GM19467 (cell line): ENCODE data around the gene INSR.
A peak's percentile ranks its signal among the peaks of the same experiment; 100 is the strongest.
"Not testable (repeated sequence)": the region's sequence is repeated elsewhere in the genome, so short reads cannot be mapped to it uniquely, and the experiment has no call there.

Source experiments
- ATAC-seq: cut with Tn5 transposase; IDR thresholded peaks from one replicate; pipeline ENCODE4 v1.9.1; 2021; ENCODE audit warnings: mild to moderate bottlenecking, moderate library complexity; ENCODE audit not compliant: unreplicated experiment

The INSR gene

GRCh38 chr19:7293762-7294557 is at the start of gene INSR:
Gene INSR (minus strand): TSS chr19:7294414. CDS start chr19:7293891, 523 bp downstream.
- peak; percentile 60 for ATAC-seq

- ATAC-seq, result no peak
Measured at GRCh38 chr19:7342143-7342542, 47.9 kb upstream of the INSR start.

DNA sequence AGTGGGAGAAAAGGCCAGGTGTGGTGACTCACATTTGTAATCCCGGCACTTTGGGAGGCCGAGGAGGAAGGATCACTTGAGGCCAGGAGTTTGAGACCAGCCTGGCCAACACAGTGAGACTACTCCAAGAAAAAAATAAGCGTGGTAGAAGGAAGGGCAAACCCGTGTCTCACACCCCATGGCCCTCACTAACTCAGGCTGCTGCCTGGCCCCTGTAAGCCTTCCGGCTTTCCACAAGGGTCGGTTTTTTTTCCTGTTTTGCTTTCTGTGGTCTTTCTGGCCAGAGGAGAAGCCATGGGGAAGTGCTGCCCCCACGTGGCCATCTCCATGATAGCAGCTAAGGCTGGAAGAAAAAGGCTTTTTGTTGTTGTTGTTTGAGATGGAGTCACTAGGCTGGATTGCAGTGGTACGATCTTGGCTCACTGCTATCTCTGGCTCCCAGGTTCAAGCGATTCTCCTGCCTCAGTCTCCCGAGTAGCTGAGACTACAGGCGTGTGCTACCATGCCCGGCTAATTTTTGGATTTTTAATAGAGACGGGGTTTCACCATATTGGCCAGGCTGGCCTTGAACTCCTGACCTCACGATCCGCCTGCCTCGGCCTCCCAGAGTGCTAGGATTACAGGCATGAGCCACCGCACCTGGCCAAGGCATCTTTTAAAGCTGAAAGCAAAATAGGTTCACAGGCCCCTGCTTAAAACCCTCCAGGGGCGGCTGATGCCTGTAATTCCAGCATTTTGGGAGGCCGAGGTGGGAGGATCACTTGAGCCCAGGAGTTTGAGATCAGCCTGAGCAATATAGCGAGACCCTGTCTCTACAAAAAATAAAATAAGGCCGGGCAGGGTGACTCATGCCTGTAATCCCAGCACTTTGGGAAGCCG is 47.0 kb upstream of the INSR start:
- no peak for ATAC-seq

DNA sequence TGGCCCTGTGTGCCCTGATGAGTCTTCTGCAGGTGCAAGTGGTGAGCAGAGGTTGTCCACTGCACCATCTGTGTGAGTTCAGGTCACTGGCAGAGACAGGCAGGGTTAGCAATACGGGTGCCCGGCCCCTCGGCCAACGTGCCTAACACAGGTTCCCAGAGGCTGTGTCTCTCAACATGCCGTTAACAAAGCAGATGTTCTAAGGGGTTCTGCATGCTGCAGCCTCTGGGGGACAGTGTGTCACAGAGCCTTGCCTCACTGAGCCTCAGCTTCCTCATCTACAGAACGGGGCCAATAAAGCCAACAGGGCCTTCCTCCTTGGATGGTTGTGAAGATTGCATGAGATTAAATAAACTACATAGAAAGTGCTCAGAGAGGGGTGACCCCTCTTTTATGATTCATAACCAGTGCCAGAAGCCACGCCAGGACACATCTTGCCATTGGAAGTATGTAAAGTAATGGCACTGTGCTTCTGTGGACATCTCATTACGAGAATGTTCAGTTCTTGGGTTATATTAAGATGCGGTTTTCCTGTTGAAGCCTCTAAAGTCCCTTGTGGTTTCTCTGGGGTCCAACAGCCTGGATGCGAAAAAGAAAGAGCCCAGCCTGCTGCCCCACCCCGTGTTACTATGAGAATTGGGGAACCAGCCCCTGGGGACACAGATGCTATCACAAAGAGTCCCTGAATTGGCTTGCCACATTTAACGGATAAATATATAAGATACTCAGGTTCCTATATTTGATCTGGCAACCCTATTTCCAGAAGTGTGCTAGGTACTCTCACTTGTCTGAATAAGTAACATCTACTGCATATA is 43.4 kb upstream of the INSR start:
- peak; percentile 63 for ATAC-seq

DNA sequence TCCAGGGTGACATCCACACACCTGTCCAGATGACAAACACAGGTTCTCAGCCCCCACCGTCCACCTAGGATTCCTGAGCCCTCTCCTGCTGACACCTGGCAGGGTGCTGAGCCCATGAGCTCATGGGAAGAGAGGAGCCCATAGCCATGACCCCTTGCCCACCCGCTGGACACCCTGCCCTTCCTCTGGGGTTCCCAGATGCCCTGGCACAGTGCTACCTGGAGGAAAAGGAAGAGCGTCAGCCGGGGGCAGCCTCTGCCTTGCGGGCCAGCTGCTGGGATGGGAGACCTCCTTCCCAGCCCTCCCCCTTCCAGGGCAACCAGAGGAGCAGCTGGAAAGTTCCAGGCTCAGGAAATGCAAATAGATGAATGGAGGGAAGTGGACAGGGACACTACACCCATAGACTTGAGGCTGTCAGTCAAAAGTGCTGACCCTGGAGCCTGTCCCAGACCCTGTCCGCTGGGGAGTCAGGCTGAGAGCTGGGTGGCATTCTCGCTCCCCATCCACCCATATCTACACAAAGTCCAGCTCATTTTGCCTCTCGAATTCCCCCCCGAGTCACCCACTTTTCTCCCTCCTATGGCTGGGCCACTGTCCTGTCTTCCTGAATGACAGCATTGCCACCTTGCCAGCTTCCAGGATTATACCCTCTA is 42.2 kb upstream of the INSR start:
- no peak for ATAC-seq

- ATAC-seq, result no peak
Measured at GRCh38 chr19:7333198-7334118, 39.2 kb upstream of the INSR start.

DNA sequence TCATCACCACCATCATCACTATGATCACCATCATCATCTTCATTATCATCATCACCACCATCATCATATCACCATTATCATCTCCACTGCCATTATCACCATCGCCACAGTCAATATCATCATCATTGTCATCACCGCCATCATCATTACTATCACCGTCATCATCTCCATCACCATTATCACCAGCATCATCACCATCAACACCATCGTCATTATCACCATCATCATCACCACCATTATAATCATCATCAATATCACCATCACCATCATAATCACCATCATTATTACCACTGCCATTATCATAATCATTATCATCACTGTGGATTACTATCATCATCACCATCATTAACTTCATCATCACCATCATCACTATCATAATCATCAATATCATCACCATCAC is 37.2 kb upstream of the INSR start:
- ATAC-seq, result no peak

GRCh38 chr19:7328647-7329046 is 34.4 kb upstream of the INSR start:
- no peak for ATAC-seq

DNA sequence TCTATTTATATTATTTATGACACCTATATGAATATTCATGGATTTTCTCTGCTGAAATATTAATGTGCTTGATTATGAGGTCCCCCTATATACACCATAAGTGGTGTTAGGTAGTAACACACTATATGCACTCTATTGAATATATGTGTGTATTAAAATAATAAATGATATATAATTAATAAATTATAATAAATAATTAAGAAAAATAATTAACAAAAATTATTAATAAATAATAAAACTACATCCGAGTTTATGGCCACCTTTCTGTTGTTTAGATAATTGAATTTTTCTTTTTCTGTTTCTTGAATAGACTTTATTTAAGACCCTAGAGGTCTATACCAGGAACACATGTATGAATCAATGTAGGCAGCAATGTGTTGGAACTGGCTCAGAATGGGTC is 33.6 kb upstream of the INSR start:
- ATAC-seq, result no peak

DNA sequence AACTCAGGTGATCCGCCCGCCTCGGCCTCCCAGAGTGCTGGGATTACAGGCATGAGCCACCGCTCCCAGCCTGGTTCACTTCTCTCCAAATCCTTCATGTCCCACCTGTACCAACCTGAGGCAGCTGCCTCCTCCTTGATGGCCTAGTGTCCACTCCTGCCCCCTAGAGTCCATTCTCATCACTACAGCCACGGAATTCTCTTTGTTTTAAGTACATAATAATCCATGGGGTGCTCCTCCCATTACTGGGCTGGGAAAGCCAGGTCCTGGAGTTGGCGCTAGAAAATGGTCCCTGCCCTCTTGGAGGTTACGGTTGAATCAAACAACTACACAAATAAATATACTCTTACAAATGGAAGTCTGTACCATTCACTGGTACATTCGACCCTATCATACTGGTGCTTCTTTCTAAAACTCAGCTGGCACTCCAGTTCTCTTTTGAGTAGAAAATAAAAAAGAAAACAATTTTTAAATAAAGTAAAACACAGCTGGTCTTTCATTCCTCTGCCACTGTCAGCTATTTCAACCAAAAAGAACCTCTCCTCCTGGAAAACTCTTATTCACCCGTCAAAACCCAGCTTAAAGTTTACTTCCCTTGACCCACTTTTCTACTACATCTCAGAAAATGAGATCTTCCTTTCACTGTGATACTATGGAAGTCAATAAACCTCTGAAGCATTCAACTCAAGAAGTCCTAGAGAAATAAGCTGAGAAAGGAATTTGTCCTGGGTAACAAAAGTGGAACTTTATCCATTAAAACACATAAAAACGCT is 32.1 kb upstream of the INSR start:
- ATAC-seq, result no peak

DNA sequence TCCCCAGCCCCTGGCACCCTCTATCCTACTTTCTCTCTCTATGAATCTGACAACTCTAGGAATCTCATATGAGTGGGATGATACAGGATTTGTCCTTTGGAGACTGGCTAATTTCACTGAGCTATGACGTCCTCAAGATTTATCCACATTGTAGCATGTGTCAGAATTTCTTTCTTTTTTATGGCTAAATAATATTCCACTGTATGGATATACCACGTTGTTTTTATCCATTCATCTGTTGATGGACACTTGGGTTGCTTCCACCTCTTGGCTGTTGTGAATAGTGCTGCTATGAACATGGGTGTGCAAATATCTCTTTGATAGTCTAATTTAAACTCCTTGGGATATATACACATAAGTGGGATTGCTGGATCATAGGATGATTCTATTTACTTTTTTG is 24.0 kb upstream of the INSR start:
- ATAC-seq, result no peak

DNA sequence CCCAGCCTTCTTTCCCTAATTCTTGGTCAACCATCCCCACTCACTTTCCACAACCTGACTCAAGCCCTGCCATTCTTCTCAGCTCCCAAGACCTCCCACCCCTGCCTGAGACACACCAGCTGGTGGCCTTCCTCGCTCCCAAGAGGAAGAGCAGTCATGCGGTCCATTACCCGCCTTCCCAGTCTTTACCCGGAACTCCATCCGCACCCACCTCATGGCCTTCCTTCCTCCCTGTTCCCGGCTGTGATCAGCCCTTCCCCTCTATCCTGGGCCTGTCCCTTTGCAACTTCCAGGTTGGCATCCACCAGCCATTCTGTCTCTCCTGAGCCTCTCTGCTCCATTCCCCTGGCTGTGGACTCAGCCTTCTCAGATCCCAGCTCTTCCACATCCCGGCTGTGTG is 18.6 kb upstream of the INSR start:
- no peak for ATAC-seq

DNA sequence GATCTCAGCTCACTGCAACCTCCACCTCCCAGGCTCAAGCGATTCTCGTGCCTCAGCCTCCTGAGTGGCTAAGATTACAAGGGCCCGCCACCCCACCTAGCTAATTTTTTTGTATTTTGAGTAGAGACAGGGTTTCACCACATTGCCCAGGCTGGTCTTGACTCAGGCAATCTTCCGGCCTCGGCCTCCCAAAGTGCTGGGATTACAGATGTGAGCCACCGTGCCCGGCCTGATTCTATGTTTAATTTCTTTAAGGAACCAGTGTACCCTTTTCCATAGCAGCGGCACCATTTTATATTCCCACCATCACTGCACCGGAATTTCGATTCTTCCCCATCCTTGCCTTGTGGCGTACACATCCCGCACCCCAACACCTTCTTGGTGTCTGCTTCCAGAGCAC is 17.7 kb upstream of the INSR start:
- no peak for ATAC-seq

DNA sequence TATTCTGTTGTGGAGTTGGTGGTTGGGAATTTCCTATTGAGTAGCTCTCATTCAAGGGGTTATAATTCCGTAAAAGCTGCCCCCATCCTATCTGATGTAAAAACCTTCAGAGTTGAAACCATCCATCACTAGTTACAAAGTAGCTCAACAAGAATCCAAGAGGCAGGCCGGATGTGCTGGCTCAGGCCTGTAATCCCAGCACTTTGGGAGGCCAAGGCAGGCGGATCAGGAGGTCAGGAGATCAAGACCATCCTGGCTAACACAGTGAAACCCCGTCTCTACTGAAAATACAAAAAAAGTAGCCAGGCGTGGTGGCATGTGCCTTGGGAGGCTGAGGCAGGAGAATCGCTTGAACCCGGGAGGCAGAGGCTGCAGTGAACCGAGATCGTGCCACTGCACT is 14.1 kb upstream of the INSR start:
- ATAC-seq, result not testable (repeated sequence)

DNA sequence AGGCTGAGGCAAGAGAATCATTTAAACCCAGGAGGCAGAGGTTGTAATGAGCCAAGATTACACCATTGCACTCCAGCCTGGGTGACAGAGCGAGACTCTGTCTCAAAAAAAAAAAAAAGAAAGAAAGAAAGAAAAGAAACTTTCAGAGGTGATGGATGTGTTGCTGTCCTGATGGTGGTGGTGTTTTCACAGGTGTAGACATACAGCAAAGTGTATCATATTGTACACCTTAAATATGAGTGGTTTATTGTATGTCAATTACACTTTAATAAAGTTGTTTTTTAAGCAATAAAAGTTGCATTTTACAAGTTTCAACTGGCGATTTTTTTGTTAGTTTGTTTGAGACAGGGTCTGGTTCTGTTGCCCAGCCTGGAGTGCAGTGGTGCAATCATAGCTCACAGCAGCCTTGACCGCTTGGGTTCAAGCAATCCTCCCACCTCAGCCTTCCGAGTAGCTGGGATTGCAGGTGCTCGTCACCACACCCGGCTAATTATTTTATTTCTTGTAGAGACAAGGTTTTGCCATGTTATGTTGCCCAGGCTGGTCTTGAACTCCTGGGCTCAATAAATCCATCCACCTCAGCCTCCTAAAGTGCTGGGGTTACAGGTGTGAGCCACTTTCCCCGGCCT is 13.5 kb upstream of the INSR start:
- ATAC-seq, result no peak

DNA sequence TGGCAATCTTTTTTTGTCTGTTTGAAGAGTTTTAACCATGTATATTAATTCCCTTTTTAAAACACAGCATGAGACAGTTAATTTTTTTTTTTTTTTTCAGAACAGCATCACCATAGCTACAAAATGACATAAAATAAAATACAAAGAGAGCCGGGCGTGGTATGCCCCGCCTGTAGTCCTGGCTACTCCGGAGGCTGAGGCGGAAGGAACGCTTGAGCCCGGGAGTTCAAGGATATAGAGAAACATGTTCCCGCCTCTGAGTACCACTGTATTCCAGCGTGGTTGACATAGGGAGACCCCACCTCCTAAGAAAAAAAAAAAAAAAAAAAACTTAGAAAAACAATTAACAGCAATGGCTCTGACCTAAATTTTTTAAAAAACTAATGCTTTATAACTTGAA is 10.0 kb upstream of the INSR start:
- no peak for ATAC-seq

- ATAC-seq, result no peak
Measured at GRCh38 chr19:7303470-7303869, 9.3 kb upstream of the INSR start.

DNA sequence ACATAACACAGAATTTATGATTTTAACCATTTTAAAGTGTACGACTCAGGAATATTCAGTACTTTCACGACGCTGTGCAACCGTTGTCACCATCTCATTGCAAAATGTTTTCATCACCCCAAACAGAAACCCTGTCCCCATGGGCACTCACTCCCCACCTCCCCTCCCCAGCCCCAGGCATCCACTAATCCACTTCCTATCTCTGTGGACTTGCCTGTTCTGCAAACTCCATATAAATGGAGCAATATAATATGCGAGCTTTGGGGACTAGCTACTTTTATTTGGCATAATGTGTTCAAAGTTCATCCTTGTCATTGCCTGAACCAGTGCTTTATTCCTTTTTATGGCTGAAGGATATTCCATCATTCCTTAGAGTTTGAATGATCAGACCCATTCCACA is 7.3 kb upstream of the INSR start:
- no peak for ATAC-seq

DNA sequence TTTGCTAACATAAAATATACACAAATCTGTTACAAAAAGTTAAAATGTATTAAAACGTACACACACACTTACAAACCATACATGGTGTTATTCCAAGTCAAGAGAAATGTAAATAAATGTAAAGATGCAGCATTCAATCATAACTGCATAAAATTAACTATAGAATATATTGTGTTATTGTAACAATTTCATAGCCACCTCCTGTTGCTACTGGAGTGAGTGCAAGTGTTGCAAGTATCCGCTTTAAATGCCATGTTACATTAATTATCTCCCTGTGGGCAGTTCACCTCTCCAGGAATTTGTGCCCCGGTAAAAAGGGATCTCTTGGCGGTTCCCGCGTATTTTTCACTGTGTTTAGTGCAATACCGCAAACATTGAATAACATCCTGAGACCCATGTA is 3.5 kb upstream of the INSR start:
- no peak for ATAC-seq
